ENCODE data around the gene HDHD2.
A peak's percentile ranks its signal among the peaks of the same experiment; 100 is the strongest.

HDHD2 gene

DNA sequence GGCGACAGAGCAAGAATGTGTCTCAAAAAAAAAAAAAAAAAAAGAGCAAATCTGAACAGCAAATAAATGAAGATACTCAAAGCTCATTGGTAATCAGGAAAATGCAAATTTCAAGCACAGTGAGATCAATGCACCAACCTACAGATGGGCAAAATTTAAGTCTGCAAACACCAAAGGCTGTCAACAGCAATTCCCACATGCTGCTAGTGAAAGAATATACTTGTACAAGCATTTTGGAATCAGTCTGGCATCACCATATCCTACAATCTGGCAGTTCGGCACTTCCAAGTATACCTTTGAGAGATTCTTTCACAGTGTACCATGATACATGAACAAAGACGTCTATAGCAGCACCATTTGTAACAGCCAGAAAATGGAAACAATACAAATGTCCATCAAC lies 4.1 kb downstream of the HDHD2 start:
- no peak for DNase-seq (ENCODE audit: low read depth)

DNA sequence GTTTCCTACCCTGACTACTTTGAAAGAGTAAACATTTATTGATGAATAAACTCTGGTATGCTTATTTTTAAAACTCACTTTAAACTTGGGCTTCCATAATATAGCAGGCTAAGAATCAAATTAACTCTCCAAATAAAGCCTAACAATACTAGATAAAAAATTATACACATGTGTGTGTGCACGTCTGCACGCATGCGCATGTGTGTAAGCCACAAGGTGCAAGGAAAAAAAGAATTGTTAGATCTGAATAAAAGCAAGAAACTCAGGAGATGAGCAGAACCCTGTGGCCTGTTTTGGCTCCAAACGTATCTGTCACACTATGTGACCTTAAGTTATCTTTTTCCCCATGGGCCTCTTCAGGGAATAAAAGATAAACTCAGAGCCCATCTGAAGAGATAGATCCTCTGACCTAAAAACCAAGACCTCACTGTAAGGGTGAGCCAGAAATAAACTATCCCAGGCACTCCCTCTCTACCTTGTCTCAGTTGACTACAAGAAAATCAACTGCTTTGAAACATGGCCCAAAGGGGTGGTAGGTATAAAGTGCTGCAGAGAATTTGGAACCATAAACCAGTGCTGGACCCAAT lies 6.3 kb downstream of the HDHD2 start:
- DNase-seq (ENCODE audit: low read depth): no peak

- no peak for DNase-seq (ENCODE audit: low read depth)
These were observed 7.1 kb downstream of the HDHD2 start for GRCh38 chr18:47143153-47143552.

- DNase-seq (ENCODE audit: low read depth): no peak
These were observed 9.0 kb downstream of the HDHD2 start for GRCh38 chr18:47141289-47141688.

DNA sequence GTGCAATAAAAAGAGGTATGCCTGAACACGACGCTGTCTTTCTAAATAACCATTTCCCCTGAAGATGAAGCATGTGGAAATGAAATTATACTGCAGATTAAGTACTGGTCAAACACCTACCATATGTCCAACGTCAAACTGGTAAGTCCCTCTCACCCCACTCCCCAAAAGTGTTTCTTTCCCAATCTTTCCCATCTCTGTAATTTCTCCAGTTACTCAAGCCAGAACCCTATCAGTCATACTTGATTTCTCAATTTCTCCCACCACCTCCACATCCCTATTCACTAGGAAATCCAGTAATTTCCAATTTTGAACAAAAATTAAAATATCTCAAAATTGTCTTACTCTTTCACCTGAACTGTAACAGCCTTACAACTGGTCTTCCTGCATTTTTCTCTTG lies 29.2 kb downstream of the HDHD2 start:
- DNase-seq (ENCODE audit: low read depth): no peak

DNA sequence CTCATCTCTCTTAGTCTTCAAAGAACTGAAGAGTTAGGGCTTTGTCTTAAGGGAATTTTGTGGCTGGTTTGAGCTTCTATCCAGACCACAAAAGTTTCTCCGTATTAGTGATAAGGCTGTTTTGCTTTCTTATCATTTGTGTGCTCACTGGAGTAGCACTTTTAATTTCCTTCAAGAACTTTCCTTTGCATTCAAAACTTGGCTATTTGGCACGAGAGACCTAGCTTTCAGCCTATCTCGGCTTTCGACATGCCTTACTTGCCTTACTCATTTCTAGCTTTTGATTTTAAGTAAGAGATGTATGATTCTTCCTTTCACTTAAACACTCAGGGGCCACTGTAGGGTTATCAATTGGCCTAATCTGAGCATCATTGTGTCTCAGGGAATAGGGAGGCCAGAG lies 29.9 kb downstream of the HDHD2 start:
- DNase-seq (ENCODE audit: low read depth): no peak

DNA sequence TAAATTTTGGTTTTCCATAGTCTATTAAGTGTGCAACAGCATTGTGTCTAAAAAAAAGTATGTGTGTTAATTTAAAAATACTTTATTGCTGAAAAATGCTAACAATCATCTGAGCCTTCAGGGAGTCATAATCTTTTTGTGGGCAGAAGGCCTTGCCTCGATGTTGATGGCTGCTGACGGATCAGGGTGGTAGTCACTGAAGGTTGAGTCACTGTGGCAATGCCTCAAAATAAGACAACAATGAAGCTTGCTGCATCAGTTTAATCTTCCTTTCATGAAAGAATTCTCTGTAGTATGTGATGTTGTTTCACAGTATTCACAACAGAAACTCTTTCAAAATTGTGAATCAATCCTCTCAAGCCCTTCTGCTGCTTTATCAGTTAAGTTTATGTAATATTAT lies 31.3 kb downstream of the HDHD2 start:
- no peak for DNase-seq (ENCODE audit: low read depth)

DNA sequence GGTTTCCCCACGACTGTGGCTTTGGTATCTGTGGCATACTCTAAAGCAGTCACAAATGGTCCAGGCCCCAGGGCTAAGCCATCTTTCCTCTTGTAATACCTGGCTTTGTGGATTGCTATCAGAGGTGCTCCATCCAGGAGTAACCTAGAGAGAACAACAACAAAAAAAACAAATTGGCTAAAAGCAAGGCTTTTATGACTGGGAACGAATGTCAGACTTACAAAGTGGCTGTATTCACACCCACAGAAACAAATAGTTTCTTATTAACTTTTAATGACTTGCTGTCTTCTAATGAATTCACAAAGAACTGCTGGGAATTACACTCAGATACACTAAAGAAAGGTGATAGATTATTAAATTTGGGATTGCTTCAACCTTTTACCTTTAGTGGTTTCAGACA lies 35.1 kb downstream of the HDHD2 start:
- DNase-seq (ENCODE audit: low read depth): no peak

DNA sequence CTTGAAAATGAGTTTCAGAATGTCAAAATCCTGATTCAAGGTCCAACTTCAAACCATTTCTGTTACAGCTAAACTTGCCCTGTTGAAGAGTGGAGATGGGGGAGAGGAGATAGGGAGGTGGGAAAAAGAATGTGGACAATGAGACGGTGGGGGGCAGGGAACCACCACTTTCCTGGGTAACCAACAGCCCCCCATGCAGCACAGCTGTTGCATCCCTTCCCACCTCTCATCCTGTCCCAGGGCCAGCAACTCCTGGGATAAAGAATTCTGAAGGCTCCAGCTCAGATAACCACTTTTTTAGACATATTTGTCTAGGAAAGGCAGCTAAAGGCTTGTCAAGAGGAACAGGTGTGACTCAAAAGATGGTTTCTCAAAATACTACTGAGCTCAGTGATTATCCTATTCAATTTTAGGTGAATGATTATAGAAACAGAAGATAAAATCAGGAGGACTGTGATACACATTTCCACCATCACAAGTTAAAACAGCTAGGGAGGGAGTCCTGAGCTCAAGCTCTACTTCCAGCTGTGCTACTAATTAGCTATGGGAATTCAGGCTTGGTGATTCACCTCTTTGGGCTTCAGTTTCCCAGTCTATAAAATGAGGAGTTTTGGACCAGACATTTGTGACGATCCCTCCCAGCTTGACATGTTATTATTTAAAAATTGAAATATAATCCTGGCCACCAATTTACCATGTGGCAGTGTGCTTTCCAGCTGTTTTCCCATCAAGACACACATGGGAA lies 36.3 kb downstream of the HDHD2 start:
- no peak for DNase-seq (ENCODE audit: low read depth)

GRCh38 chr18:47110492-47111274 lies 39.6 kb downstream of the HDHD2 start:
- DNase-seq (ENCODE audit: low read depth): no peak

DNA sequence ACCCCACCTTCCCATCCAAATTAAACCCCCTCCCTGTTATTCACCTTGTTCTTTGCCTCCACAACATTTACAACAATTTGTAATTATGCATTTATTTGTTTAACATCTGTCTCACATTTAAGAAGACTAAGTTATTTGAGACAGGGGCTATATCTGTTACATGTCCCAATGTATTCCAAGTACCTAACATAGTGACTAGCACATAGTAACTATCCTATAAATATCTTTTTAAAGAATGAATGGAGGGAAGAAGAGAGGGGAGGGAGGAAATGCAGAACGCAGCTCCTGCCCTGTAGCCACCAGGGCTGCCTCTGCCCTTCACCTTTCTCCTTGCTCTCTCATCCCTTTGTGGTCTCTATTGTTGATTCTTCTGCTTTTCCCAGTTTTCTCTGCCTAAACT lies 40.6 kb downstream of the HDHD2 start:
- no peak for DNase-seq (ENCODE audit: low read depth)

- no peak for DNase-seq (ENCODE audit: low read depth)
These were observed 41.3 kb downstream of the HDHD2 start for GRCh38 chr18:47108998-47109405.

GRCh38 chr18:47108373-47108772 lies 41.9 kb downstream of the HDHD2 start:
- DNase-seq (ENCODE audit: low read depth): no peak

DNA sequence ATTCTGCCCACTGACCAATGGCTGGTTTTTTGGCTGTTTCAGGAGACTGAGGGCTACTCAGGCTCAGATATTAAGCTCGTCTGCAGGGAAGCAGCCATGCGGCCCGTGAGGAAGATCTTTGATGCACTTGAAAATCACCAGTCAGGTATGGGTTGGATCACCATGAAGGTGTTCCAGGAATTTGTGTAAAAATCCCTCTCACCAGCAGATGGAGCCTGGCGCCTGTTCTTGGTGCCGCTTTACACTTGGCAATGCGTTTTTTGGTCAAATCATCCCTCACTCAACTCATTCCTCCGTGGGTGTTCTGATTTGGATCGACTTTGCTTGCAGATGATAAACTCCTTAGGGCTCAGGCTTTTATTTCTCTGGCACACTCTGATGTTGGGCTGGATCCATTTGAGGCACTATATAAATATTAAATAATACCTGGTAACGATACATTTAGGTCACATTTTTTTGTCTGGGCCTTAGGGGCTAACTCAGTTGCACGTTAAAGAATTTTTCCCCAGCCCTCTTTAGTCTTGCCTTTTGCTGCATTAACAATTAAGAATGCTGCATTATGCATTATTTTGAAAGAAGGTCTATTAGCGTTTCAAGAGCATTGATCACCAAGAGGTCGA lies 50.0 kb downstream of the HDHD2 start:
- DNase-seq (ENCODE audit: low read depth): peak; percentile 4

DNA sequence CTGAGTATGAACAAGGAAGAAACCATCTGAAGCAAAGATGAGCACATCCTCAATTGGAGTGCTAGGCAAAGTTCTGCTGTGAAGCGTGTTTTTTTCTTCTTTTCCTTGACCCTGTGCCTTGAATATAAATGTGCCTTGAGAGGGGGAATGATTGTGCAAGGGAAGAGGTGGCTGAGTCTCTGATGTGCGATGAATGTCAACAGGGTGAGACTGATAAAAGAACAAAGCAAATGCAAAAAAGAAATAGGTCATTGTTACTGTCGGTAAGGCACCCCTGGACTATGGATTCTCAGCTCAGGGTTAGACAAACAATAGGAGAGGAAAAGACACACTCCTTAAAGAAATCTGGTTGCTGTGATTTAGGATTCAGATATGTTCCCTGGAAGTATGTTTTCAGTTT lies 54.5 kb downstream of the HDHD2 start:
- DNase-seq (ENCODE audit: low read depth): no peak

DNA sequence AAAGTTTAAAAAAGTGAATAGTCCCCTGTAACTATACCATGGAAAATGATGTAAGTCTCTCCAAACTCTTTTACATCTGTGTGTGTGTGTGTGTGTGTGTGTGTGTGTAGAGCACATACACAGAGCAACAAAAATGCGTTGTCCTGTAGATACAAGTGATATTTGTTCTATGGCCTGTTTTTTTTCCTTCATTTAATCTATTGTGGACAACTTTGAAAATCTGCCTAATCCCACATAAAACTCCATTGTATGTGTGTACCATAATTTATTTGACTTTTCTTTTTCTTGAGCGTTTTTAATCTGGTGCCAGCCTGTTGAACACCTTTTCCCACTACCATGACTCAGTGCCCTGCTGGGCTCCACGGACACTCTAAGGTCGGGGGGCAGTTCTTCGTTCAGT lies 62.6 kb downstream of the HDHD2 start:
- DNase-seq (ENCODE audit: low read depth): no peak

- no peak for DNase-seq (ENCODE audit: low read depth)
These were observed 68.7 kb downstream of the HDHD2 start for GRCh38 chr18:47081578-47081977.

GRCh38 chr18:47080872-47081271 lies 69.4 kb downstream of the HDHD2 start:
- no peak for DNase-seq (ENCODE audit: low read depth)

DNA sequence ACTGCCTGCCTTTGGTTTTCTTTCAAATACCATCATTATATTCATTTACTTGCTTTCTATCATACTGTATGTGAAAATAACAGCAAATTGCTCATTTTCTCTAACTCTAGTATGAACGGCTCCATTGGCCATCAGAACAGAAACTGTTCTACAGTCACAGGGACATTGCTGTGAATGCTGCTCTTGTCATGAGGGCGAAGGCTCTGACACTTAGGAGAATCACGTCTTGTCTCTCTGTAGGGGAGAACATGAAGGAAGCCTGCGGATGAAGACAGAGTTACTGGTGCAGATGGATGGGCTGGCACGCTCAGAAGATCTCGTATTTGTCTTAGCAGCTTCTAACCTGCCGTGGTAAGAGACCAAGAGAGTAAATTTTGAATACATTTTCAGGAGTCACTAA lies 73.2 kb downstream of the HDHD2 start:
- DNase-seq (ENCODE audit: low read depth): no peak

- DNase-seq (ENCODE audit: low read depth): no peak
These were observed 75.0 kb downstream of the HDHD2 start for GRCh38 chr18:47075098-47075883.

DNA sequence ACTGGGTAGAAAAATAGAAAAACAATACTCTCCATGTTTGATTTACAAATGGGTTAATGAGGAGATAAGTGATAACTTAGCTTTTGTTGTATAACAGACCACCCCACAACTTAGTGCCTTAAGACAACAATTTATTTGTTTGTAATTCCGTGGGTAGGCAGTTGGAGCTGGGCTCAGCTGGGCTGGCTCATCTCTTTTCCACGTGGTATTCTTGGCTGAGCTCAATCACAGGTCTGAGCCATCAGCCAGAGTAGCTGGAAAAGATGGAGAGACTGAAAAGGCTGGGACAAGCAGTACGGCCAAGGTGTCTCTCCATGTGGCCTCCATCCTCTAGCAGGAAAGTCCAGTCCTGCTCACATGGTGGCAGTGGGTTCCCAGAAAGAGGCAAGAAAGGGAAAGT lies 82.7 kb downstream of the HDHD2 start:
- no peak for DNase-seq (ENCODE audit: low read depth)

- DNase-seq (ENCODE audit: low read depth): no peak
These were observed 87.2 kb downstream of the HDHD2 start for GRCh38 chr18:47063096-47063495.
